A673 (cell line): Measurements from ENCODE around the gene BCL2L1. TPM values are rescaled to one million over a fixed set of nuclear protein-coding genes. Genes with fewer than 3 reads are reported as not detected.

Experiments
- BruUV-seq: library from RNA; stranded (reverse); fragments of 400-500 nt; replicated peaks from 2 replicates; lab custom pipeline; 2021; lab: Mats Ljungman, UMichigan
- CTCF ChIA-PET: fragments of 300-600 bp; sonication (Branson Sonifier 250); formaldehyde crosslinking; loops from one replicate; lab custom pipeline; 2022; ENCODE audit warnings: antibody characterized with exemption; lab: Charles Lee
- POLR2A ChIA-PET: fragments of 300-600 bp; sonication (Branson Sonifier 250); formaldehyde crosslinking; loops from one replicate; lab custom pipeline; 2022; ENCODE audit warnings: antibody characterized with exemption; ENCODE audit not compliant: low non-redundant PET; lab: Charles Lee
- DNase-seq: peaks from one replicate; pipeline ENCODE4 v3.0.0-alpha.2; 2015; ENCODE audit warnings: low spot score
- H3K27ac ChIP-seq: fragments of 200-600 bp; sonication (generic); 2 replicates; pipeline ENCODE4 v1.5.1; 2016; ENCODE audit warnings: mixed run types, low read depth, mild to moderate bottlenecking, mixed read lengths, antibody characterized with exemption, low read length; ENCODE audit not compliant: poor library complexity, severe bottlenecking
- H3K27me3 ChIP-seq: fragments of 200-600 bp; sonication (generic); replicated peaks from 2 replicates; pipeline ENCODE4 v1.6.1; 2017; ENCODE audit warnings: mixed run types, low read depth, mild to moderate bottlenecking, mixed read lengths, antibody characterized with exemption, low read length; ENCODE audit not compliant: insufficient read depth, poor library complexity
- H3K36me3 ChIP-seq: fragments of 200-600 bp; sonication (generic); 2 replicates; pipeline ENCODE4 v1.6.1; 2016; ENCODE audit warnings: mixed run types, mild to moderate bottlenecking, mixed read lengths, antibody characterized with exemption, low read length; ENCODE audit not compliant: insufficient read depth, poor library complexity, severe bottlenecking
- H3K4me1 ChIP-seq: fragments of 200-600 bp; sonication (generic); 2 replicates; pipeline ENCODE4 v1.6.1; 2017; ENCODE audit warnings: mixed run types, mild to moderate bottlenecking, mixed read lengths, antibody characterized with exemption, low read length; ENCODE audit not compliant: insufficient read depth, poor library complexity, severe bottlenecking
- H3K4me3 ChIP-seq: fragments of 200-600 bp; sonication (generic); 2 replicates; pipeline ENCODE4 v1.5.1; 2016; ENCODE audit warnings: low read depth, mixed run types, mild to moderate bottlenecking, mixed read lengths, low read length; ENCODE audit not compliant: poor library complexity, severe bottlenecking
- H3K9me3 ChIP-seq: fragments of 200-600 bp; sonication (generic); 2 replicates; pipeline ENCODE4 v1.6.1; 2016; ENCODE audit warnings: mixed run types, low read depth, mild to moderate bottlenecking, mixed read lengths, antibody characterized with exemption, low read length; ENCODE audit not compliant: poor library complexity, severe bottlenecking
- CTCF ChIP-seq: fragments of 300-800, 200-600 bp; sonication (generic); conservative IDR thresholded peaks from 2 replicates; pipeline ENCODE4 v1.5.1; 2017; ENCODE audit warnings: low read depth, mild to moderate bottlenecking, antibody characterized with exemption, low read length, moderate library complexity, mixed read lengths
- EZH2 ChIP-seq: fragments of 200-600 bp; sonication (generic); IDR thresholded peaks from 2 replicates; pipeline ENCODE4 v1.6.1; 2017; ENCODE audit warnings: borderline replicate concordance, low read depth, mild to moderate bottlenecking, mixed read lengths, antibody characterized with exemption, low read length; ENCODE audit not compliant: poor library complexity, severe bottlenecking
- intact Hi-C: fragments of 100-400 bp; cut with micrococcal nuclease; formaldehyde crosslinking; loops from one replicate; pipeline ENCODE4 v1.10.0; 2022; ENCODE audit not compliant: unreplicated experiment
- total RNA-seq: library from RNA; stranded (reverse); gene quantifications from 2 replicates; pipeline ENCODE4 v1.2.3, GENCODE V29; 2021

Gene BCL2L1
- total RNA-seq, 1 experiment from 2014 or later: 47.8 TPM

GRCh38 chr20:31662372-31662854 is 60.3 kb downstream of the BCL2L1 start:
- intact Hi-C loops: no loop called here
- Histone ChIP-seq H3K9me3 (no peaks in the 10 kb centered on the region), H3K27me3 (no peaks in the 10 kb centered on the region), H3K4me3 (no peak overlapping the region), H3K4me1 (peaks cover 10% of the 10 kb centered on the region), H3K27ac (peak overlapping the region; percentile 29), H3K36me3 (peaks cover 9% of the 10 kb centered on the region)
- POLR2A ChIA-PET: interaction anchor here (1.8 kb wide), 1 partner anchor 61 kb away, joined by 10 read pairs; no protein-coding TSS in a partner anchor
- DNase-seq: no peak
- CTCF ChIA-PET: interaction anchor here (0.6 to 3.6 kb wide), 9 partner anchors 17 to 76 kb away, joined by 4 to 129 read pairs (median 6); partner anchors contain the start of genes BCL2L1 and TPX2
- TF ChIP-seq EZH2: no peak
- no TSS peak for BruUV-seq

DNA sequence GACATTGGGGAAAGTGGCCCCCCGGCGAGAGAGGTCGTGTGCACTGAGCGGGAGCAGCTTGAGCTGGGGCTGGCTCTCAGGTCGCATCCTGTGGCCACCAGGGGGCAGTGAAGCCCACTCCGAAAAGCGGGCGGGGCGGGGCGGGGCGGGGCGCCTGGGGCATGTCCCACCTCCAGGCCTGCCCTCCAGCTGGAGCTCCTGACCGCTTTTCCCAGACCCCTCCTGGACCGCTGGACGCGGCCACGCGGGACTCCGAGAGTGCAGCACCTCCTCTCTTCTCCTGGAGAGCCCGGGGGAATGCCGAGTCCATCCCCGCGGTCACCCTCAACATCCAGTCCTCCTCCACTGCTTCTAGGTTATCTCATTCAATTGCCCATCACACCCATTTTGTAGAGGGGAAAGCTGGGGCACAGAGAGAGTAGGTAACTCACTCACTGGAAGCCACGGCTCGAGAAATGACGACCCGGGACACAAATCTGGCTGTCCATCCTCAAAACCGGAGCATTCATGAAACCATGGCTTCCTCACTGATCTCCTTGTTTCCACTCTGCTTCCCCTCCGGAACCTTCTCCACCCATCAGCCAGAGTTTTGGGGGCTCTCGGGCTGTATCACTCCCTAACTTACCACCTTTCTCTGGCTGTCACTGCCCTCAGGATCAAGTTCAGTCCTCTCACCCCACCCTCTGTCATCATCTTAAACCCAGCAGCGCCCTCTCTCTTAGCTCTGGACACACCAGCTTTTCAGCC is 60.9 kb downstream of the BCL2L1 start:
- peak overlapping the region; percentile 44 for H3K4me3 ChIP-seq
- peak; percentile 81 for DNase-seq
- TF ChIP-seq CTCF: peak; percentile 80
- no peak for TF ChIP-seq EZH2
- no peaks in the 10 kb centered on the region for H3K27me3 ChIP-seq
- ChIA-PET CTCF (interaction anchor here (0.6 to 3.6 kb wide), 16 partner anchors 9 to 194 kb away, joined by 3 to 129 read pairs (median 6); partner anchors contain the start of genes BCL2L1 and TPX2), POLR2A (interaction anchor here (1.8 kb wide), 1 partner anchor 62 kb away, joined by 10 read pairs; no protein-coding TSS in a partner anchor)
- peaks cover 10% of the 10 kb centered on the region for H3K4me1 ChIP-seq
- no TSS peak for BruUV-seq
- peak overlapping the region; percentile 29 for H3K27ac ChIP-seq
- H3K9me3 ChIP-seq: no peaks in the 10 kb centered on the region
- peaks cover 9% of the 10 kb centered on the region for H3K36me3 ChIP-seq
- intact Hi-C loops: loop anchor here (1.0 kb wide), 1 partner anchor 63 kb away; no protein-coding TSS in a partner anchor

- POLR2A ChIA-PET: no interaction called here
- Histone ChIP-seq H3K9me3 (no peaks in the 10 kb centered on the region), H3K4me3 (no peak overlapping the region), H3K27ac (no peak overlapping the region), H3K4me1 (peaks cover 13% of the 10 kb centered on the region), H3K36me3 (no peaks in the 10 kb centered on the region), H3K27me3 (no peaks in the 10 kb centered on the region)
- TF ChIP-seq CTCF (no peak), EZH2 (no peak)
- no peak for DNase-seq
- CTCF ChIA-PET: no interaction called here
- intact Hi-C loops: no loop called here
- no TSS peak for BruUV-seq
These were observed 68.1 kb downstream of the BCL2L1 start for GRCh38 chr20:31654534-31654933.
